Measurements from ENCODE around the gene ZBTB7C.

Gene ZBTB7C

DNA sequence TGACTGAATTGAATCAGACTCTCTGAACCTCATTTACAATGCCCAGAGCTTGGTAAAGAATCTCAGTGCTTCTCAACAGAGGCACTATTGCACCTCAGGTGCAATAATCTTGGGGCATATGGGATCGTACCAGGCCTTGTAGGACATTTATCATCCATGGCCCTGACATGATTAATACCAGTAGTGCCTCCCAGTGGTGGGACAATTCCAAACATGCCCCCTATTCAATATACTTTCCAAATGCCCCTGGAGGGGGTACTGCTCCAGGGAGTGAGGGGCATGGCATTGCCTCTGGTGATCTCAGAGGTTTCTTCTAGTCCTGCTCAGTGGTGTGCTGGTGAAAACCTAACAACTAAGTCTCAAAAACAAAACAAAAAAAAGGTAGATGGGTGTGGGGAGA is 303.9 kb downstream of the ZBTB7C start:
- no peak for DNase-seq (ENCODE audit: extremely low read depth in 1 of 2, low read depth in 1 of 2)

DNA sequence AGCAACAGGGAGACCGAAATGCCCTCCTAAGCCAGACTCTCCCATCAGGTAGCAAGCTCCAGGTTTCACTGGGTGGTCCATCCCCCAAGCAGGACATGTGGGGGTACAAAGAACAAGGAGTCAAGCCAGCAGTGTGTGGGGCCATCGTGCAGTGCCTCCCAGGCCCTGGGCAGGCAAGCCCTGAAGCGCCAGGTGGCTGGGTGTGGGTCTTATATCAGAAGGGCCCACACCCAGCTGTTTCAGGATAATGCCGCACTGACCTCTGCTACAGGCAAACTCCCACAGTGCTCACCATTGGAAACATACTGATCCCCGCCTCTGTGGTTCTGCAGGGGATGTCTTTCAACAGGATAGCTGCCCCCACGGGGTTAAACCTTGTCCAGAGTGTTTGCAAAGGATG is 304.5 kb downstream of the ZBTB7C start:
- DNase-seq (ENCODE audit: extremely low read depth in 1 of 2, low read depth in 1 of 2): no peak

DNA sequence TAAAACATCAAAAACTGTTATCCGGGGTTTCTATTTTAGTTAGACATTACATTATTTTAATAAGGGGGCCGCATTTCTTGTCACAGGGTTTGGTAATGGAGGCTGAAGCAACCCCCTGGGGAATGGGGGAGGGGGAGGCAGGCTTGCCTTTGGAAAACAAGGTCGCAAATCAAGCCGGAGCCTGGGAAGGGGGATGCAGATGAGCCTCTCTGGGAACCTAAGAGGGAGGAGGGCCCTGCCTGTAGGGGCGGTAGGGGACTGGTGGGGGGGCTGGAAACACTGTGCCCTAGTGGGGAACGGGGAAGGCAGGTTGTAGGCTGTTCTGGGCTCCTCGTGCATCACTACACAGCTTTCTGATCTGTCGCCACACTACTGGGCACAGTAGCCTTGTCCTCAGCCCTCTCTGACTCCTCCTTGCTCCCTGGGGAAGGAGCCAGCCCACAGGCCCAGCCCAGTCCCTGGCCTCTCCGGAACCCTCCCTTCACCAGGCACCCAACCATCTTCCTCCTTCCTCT is 308.5 kb downstream of the ZBTB7C start:
- DNase-seq (ENCODE audit: extremely low read depth in 1 of 2, low read depth in 1 of 2): no peak

DNA sequence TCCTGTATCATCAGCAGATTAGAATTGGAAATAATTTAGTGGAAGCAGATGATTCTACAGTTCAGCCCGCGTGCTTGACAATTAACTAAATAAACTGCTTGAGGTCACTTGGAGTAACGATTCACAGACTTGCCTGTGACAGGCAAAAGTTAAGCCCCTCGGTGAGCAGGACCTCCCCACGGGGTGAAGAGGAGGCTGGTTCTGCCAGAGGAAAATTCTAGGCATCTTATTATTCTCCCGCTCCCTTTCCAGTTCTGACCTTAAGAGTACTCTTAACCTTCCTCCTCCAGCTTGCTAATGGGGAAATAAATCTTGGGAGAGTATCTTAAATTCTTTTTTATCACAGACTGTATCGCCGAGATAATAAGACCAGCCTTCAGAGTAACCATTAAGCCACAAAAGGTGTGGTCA is 309.0 kb downstream of the ZBTB7C start:
- no peak for DNase-seq (ENCODE audit: extremely low read depth in 1 of 2, low read depth in 1 of 2)

DNA sequence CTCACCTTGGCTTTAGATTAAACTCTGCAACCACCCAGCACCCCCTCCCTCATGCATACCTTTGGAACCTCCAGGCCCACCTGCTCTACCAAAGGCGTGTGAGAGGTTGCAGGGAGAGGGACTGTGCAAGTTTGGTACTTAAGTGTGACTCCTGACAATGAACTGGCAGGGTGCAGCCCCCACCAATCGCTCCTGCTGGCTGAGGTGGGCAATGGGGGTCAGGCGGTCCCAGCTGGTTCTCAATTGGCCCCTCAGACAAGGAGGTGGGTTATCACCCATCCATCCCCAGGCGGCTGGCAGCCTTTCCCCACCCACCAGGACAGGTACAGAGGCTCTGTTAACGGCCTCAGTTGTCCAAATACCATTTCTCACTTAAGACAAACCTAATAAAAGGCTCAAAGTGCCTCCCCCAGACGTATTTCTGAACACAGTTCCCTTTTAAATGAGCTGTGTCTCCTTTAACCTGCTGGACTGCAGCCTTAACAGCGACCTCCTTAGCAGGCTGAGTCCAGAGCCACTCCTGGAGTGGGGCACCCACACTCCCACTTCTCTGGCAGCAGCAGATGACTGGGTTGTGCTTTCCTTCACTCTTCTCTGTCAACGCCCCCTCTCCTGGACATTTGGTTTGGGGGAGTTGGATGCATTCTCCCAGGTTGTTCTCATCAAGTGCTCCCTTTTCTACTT is 309.6 kb downstream of the ZBTB7C start:
- no peak for DNase-seq (ENCODE audit: extremely low read depth in 1 of 2, low read depth in 1 of 2)

DNA sequence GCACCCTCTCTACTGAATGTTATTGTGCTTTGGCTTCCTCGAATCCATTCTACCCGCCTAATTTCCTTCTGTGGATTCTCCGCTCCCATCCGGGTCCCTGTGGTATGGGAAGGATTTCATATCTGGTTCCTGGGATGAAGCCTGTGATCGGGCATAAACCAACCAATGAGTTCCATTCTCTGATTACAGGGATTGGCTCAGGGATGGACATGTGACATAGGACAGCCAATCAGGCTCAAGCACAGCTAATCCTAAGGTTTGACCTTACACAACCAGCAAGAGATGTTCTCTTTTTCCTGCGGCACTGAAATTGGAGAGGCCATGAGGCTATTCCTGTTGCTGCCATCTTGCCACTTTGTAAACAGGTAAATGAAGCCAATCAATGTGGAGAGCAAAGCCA is 310.6 kb downstream of the ZBTB7C start:
- no peak for DNase-seq (ENCODE audit: extremely low read depth in 1 of 2, low read depth in 1 of 2)

DNA sequence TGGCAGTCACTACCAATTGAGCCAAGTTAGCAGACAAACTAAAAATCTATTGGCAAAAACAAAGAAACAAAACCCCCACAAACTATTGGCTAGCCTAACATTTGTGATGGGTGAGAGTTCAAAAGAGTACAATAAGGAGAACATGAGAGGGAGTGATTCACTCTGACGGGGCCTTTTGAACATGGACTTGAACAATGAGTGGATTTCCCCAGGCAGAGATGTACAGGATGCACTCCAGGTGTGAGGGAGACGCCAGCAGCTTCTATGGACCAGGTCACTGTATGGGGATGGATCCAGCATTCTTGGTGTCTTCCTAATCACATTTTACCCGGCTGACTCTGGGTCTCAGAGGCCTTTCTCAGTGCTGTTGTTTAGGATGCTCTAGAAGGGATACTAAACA is 311.2 kb downstream of the ZBTB7C start:
- no peak for DNase-seq (ENCODE audit: extremely low read depth in 1 of 2, low read depth in 1 of 2)

DNA sequence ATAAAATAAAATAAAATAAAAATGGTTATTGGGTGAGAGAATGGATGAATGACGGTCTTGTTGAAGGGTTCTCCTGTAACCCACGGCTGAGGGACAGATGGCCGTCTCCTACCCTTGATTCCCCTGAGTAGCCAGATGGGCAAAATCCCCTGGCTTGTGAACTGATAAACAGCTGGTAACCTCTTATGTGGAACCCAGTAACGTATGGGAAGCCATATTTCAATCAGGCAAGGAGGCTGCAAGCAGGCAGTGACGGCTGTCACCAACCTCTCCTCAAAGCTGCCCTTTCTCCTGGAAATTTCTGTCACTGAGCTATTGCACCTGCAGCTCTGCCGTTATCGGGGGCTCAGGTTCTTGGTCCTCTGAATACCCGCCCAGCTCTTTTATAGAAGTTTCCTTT is 313.5 kb downstream of the ZBTB7C start:
- no peak for DNase-seq (ENCODE audit: extremely low read depth in 1 of 2, low read depth in 1 of 2)

DNA sequence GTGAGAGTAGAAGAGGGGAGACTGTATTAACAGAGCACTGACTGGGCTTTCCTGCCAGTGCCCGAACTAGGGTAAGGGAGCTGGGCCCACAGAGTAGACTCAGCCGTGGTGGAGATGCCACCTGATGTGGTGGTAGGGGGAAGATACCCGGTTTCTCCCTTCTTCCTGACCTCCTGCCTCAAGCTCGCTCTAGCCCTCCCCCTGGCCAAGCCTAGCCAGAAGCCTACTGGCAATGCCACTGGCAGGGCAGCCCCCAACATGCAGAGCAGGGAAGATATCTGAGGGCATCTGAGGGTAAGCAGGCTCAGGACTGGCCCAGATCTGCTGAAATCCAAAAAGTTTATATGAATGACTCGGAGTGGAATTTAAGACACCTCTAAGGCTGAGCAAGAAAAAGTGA is 316.1 kb downstream of the ZBTB7C start:
- DNase-seq (ENCODE audit: extremely low read depth in 1 of 2, low read depth in 1 of 2): no peak

DNA sequence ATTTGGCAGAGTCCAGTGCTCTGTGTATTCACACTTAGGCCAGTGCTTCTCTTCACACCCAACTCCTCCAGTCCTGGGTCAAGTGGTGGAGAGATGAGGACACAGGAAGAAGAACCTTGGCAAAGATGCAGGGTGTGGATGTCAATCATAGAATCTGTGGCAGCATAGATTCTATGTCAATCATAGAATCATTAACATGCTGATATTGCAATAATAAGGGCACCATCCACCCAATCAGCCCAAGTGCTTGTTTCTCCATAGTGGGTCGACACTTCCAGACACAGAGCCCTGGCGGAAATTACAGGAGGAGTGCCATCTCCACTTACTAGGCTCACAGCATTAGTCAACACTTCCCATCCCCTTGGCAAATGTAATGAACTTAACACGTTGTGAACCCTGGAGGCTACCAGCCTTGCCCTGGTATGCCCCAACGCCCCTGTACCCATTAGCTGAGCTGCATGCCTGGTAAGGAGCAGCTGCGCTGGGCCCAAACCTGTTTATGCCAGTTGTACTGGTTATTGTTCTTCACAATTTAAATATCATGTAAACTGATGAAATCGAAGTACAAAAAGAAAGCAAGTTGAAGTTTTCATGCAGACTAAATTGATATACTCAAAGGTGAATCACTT is 317.2 kb downstream of the ZBTB7C start:
- DNase-seq (ENCODE audit: extremely low read depth in 1 of 2, low read depth in 1 of 2): no peak

DNA sequence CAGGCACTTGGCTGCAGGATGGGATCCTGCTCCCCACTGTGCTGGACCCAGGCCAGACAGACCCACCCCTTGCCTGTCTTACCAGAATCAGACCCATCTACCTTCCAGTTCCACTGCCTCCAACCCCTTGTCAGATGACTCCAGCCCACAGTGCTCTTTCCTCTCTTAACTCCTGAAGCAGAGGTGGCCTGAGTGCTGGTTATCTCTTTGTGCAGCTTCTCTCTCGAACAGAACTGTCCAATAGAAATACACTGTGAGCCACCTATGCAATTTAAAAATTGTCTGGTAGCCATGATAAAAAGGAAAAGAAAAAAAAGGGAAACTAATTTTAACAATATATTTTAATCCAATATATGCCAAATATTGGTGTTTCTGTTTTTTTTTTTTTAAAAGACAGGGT is 318.5 kb downstream of the ZBTB7C start:
- DNase-seq (ENCODE audit: extremely low read depth in 1 of 2, low read depth in 1 of 2): no peak

DNA sequence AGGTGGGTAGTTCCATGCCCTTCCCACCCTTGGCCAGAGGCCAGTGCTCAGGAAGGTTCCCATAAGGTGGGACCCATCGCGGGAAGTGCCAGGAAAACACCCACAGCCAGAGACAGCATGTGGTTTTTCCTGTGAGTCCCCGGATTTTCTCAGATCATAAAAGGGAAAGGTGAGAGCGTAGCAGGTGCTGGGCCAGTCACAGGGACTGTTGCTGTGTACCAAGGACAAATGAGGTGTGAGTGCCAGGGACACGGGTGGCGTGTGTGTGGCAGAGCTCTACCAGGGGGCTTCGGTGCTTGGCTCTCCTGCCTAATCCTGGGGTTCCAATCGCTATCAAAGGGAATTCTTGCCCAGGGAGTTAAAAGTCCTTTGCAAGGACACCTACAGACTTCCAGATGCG is 319.2 kb downstream of the ZBTB7C start:
- no peak for DNase-seq (ENCODE audit: extremely low read depth in 1 of 2, low read depth in 1 of 2)

DNA sequence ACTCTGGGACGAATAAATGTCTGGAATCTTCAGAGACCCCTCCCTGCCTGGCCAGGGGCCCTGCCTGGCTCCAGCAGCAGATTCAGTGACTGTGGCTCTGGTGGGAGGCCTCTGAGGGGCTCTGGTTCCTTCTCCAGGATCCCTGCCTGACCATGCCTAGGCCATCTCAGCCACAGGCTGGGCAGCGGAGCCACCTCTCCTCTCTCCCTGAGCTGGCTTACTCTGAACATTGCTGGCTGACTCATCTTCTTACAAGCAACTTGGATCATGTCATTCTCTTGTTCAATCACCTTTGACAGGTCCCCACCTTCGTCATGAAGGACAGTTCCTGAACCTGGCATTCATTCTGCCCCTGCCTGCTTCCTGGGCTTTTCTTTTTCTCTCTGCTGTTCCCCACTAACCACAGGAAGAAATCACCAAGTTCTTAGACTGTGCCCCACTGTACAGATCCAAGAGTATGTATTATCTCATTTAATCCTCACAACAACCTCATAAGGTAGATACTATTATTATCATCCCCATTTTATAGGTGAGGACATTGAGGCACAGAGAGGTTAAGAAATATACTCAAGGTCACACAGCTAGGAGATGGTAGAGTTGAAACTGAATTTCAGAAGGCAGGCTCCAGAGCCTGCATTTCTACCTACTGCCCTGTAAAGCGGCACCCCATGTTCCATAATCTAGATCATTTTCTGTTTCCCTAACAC is 323.2 kb downstream of the ZBTB7C start:
- DNase-seq (ENCODE audit: extremely low read depth in 1 of 2, low read depth in 1 of 2): no peak

DNA sequence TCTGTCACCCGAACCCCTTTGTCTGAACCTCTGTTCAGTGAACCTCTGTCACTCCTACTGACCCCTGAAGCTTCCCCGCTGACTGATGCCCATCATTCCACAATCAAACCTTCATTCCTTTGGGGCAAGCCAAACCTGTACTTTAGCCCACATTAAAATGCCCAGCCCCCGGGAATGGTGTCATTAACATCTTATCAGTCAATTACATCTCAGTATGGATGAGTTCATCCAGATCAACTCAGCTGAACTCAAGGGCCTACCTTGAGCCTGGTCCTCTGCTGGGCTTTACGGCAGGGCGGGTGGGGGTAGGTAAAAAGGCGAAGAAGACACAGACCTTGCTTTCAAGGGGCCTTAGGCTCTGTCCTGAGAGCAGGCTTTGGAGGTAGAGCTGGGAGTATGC is 324.3 kb downstream of the ZBTB7C start:
- no peak for DNase-seq (ENCODE audit: extremely low read depth in 1 of 2, low read depth in 1 of 2)

DNA sequence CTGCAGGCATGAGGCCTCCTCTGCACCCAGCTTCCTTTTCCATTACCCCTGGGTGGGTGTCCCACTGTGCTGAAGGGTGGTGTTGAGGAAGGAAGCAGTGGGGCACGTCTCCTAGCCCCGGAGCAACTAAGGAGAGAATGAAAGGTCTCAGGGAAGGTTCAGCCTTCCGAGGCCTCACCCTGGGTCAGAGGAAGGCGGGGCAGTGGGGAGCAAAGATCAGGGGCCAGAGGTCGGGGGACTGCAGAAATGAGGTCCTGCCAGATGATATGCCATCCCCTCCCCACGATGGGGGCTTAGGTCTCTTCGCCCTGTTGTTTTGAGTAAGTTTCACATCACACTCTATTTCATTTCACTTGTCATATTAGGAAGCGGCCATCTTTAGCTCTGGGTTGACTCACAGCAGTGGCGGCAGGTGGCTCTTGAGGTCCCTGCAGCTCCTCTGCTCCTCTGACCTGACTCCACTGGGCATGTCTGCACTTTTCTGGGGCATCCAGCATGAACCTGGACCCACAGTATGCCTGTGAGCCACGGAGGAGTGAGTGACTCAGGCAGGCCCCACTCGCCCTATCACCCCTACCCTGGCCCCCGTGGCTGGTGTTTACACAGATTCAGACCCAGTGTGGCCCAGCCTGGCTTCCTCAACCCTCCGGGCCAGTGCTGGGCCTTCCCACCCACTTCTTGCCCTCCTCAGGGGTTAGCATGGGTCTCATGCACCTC is 325.0 kb downstream of the ZBTB7C start:
- DNase-seq (ENCODE audit: extremely low read depth in 1 of 2, low read depth in 1 of 2): no peak

DNA sequence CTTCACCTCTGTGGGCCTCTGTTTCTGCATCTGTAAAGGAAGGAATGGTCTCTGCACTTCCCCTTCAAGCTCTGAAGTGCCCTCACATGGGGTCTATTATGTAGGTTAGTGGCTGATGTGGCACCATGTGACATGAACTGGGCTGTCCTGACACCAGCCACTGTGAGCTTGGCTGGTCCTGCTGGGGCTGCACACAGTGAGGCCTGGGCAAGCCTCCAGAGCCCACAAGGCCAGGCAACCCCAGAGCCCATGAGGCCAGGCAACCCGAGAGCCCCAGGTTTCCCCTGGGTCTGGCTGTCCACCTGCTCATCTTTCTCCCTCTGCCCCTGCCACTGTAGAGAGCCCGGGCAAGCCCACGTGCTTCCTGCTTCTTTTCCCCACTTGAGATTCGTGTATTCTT is 328.6 kb downstream of the ZBTB7C start:
- DNase-seq (ENCODE audit: extremely low read depth in 1 of 2, low read depth in 1 of 2): no peak

DNA sequence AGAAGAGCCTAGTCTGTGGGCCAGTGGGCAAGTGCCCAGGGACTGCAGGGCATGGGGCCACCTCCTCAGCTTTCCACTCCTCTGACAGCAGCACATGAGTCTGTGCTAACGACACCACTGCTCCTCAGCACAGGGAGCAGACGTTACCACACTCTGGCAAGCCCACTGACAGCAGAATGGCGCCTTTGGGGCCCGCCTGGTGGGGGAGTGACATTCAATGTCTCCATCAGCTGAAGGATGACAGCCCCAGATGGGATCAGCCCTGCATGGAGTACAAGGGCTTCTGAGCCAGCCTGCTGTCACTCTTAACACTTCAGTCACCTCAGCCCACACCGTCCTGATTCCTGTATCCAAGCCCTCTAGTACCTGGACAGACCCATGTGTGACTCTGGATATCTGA is 329.3 kb downstream of the ZBTB7C start:
- DNase-seq (ENCODE audit: extremely low read depth in 1 of 2, low read depth in 1 of 2): no peak

DNA sequence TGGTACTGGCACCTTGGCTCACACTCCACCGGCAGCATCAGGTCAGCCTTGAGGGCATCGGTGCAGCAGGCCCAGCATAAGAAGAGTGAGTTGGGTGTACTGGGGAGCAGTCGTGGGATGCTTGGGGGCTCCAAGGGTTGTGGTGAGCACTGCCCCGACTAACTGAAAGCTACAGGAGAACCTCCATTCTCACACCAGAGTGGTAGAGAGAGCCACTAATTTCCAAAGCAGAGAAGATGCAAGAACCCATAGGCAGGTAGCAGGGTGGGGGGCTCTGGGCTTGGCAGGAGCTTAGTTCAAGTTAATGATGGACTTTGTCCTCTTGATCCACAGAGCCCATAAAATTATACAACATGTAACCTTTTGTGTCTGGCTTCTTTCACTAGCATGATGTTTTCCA is 330.7 kb downstream of the ZBTB7C start:
- DNase-seq (ENCODE audit: extremely low read depth in 1 of 2, low read depth in 1 of 2): no peak

DNA sequence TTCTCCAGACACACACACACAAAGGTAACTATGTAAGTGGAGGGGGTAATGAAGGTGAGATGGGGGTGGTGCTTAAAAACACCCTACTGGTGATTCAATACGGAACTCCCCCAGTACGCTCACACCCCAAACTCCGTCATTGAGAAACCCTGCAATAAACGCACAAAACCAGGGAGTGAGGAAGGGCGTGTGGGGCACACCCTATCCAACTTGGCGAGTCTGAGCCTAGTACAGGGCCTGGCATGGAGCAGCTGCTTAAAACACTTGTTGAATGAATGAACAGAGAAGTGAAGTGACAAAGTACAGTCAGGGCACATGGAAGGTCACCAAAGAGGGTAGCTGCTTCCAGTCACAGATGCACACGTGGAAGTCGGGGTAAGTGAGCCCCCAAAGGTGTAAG is 331.9 kb downstream of the ZBTB7C start:
- DNase-seq (ENCODE audit: extremely low read depth in 1 of 2, low read depth in 1 of 2): no peak

DNA sequence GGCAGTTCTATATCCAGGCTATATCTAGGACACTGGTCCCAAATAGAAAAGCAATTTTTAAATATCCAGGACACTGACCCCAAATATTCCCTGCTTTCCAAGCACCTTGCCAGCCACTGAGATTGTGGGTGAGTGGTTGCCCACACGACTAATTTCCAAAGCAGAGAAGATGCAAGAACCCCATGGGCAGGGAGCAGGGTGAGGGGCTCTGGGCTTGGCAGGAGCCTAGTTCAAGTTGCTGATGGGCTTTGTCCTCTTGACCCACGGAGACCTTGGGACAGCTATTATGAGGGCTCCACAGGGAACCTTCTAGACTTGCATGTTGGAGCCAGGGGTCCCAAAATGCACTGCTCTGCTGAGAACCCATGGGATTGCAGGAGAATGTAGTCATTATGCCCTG is 332.7 kb downstream of the ZBTB7C start:
- no peak for DNase-seq (ENCODE audit: extremely low read depth in 1 of 2, low read depth in 1 of 2)

DNA sequence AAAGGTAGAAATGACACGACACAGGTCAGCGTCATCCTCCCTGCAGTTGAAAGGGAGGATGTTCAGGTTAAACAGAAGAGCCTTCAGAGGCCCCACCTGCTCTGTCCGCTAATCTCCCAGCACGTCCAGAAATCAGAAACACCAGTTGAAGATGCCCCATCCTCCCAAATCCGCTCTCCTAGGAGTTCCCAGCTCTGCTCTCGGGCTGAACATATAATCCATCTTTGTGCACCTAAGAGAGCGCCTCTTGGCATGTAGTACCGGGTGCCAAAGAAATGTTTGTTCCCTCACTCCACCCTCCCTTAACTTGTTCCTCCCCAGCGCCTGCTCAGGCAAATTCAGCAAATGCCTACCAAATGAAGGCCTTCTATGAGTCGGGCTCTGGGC is 333.5 kb downstream of the ZBTB7C start:
- DNase-seq (ENCODE audit: extremely low read depth in 1 of 2, low read depth in 1 of 2): no peak

All from stimulated activated CD8-positive, alpha-beta memory T cell treated with anti-CD3 and anti-CD28 coated beads, Interleukin-7, amount 100 ng/mL, for 48 hours (primary cell).